Hepatic stellate cell (primary cell): Measurements from ENCODE around the gene MRPL40.

Source experiments
- DNase-seq: peaks from one replicate; pipeline ENCODE4 v3.0.0; 2011; ENCODE audit warnings: low spot score

Gene MRPL40

DNA sequence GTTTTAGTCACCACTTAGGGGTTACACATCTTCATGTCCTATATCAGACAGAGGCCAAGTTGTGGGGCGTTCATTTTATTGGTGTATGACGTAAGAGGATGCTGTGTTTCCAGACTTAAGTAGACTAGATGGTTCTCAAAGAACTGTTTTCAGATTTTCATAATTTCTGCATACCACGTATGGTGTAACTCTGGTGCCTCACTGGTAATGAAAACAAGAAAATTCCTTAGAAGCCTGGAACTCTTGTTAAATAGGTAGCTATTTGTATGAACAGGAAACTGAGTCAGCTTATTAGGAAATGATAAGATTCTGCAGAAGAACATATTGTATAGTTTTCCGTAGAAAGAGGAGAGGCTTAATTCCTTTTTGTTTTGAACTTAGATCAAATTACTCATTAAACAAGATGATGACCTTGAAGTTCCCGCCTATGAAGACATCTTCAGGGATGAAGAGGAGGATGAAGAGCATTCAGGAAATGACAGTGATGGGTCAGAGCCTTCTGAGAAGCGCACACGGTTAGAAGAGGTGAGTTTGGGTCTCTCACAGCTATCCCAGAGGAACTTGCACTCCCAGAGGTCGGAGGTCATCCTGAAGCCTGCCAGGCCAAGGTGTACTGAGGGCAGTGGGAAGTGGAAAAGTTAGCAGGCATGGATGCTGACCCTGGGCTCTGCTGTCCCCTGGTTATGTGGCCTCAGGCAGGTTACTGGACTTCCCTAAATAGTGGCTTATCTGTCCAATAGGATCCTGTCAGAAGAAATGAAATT is 51.3 kb downstream of the MRPL40 start:
- no peak for DNase-seq
